Activated CD4-positive, alpha-beta T cell treated with anti-CD3 and anti-CD28 coated beads for 1 hour (primary cell): Measurements from ENCODE around the gene DPF3.
"Not testable (repeated sequence)": the region's sequence is repeated elsewhere in the genome, so short reads cannot be mapped to it uniquely, and the experiment has no call there.

Experiments
- DNase-seq: peaks from one replicate; pipeline ENCODE4 v3.0.0-alpha.2; 2020

DPF3 gene

DNA sequence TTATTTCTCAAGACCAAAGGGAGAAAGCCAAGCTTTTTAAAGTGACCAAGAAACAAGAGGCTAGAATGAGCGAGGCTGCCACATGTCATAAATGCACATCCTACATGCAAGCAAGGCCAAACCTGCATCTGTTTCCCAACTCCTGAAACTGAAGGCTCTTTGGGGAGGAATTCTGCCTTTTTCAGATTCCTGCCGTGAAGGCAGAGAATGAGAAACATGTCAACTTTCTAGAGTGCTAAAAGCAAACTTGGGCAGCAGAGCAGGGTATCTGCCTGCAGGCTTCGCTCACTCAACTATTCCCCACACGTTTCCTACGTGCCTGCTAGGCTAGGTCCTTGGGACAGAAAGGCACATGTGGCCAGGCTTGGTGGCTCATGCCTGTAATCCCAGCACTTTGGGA, 15.2 kb downstream of the DPF3 start:
- DNase-seq, result no peak

DNA sequence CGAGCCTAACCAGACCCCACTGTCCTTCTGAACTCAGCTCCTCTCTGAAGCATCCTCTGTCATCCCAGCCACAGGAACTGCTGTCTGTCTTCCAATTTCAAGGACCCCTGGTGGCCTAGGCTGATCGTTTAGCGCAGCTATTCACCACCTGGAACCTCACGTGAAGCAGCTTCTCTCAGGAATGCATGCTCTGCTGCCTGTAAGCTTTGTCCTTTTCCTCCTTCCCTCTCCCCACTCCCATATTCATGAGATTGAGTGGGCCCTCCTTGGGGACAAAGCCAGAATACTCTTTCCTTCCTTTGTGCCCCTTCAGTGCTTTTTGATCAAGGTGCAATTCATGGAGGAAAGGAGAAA, 17.2 kb downstream of the DPF3 start:
- DNase-seq, result no peak

DNA sequence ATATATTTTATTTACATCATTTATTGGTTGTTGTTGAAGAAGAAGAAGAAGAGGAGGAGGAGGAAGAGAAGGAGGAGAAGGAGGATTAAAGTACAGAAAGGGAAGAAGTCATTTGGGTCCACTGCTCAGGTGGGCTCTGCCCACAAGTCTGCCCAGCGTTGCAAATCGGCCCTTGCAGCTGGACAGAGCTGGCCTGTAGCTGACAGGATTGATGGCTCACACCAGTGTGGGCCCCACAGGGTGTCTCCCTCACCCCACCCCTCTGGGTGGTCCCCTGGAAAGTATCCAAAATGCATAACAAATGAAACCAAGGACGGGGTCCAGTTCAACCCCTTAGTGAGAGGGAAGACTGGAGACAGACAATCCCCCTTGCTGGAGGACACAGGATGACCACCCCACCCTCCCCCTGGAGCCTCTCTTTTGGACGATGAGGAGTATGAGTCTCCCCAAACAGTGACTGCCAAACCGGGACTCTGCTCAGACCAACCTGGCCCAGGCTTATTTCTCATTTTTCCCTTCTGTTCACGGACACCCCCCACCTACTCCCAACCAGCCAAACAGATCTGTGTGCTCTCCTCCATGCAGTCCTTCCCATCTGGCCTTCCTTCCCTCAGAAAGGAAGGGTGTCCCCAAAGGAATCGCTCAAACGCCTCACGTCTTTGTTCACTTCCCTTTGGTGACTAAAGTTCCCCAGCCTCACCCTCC, 17.7 kb downstream of the DPF3 start:
- DNase-seq, result no peak

DNA sequence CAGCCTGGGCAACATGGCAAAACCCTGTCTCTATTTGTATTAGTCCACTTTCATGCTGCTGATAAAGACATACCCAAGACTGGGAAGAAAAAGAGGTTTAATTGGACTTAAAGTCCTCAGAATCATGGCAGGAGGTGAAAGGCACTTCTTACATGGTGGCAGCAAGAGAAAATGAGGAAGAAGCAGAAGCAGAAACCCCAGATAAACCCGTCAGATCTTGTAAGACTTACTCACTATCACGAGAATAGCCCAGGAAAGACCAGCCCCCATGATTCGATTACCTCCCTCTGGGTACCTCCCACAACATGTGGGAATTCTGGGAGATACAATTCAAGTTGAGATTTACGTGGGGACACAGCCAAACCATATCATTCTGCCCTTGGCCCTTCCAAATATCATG, 23.0 kb downstream of the DPF3 start:
- not testable (repeated sequence) for DNase-seq

DNA sequence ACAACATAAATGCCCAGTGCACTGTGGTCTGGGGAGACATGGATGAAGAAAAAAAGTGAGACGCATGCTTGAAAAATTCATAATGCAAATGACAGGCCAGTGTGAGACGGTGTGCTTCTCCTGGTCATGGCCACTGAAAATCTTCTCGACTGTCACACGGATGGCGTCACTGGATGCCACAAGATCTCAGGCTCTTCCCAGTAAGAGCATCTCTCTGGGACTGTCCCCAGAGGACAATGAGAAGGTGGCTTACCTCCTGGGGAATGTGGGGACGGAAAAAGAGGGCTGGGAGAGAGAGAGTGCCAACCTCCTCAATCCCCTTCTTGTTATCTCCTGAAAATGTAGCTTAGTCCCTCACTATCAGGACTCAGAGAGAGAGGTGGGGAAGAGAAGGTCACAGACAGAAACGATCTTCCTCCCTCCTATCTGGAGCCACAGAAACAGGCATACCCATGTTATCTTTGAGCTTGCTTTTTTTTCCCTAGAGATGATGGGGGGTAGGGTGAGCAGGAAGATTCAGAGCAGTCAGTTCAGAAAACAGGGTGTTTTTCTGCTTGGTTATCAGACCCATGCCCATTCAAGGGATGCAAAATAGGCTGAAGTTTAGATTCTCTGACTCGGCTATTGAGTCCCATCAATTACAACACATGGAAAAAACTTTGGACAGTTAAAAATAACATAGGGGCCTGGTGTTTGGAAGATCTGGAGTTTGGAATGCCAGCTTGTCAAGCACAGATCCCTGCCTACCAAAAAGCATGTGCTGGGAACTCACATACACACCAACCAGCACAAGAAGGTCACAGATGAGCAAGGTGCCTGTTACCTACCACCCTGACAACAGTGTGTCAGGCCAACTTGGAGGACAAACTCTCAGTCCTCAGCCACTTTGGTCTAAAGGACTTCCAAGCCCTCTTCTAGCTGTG, 24.2 kb downstream of the DPF3 start:
- no peak for DNase-seq

DNA sequence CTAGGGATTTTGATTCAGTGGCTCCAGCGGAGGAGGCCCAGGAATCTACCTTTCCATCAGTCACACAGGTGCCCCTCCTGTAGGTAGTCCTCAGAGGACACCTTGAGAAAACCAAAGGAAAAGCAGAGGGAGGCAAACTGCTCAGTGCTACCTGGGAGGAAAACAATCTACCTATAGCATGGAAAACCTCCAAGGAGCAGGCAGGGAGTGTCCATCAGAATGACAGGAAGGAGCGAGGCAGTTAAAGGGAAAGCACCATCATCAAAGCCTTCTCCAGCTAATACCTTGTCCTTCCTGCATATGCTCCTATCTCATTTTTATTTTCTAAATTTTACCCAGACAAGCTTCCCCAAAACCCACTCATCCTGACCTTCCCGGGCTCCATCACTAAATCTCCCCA, 25.4 kb downstream of the DPF3 start:
- DNase-seq, result no peak

DNA sequence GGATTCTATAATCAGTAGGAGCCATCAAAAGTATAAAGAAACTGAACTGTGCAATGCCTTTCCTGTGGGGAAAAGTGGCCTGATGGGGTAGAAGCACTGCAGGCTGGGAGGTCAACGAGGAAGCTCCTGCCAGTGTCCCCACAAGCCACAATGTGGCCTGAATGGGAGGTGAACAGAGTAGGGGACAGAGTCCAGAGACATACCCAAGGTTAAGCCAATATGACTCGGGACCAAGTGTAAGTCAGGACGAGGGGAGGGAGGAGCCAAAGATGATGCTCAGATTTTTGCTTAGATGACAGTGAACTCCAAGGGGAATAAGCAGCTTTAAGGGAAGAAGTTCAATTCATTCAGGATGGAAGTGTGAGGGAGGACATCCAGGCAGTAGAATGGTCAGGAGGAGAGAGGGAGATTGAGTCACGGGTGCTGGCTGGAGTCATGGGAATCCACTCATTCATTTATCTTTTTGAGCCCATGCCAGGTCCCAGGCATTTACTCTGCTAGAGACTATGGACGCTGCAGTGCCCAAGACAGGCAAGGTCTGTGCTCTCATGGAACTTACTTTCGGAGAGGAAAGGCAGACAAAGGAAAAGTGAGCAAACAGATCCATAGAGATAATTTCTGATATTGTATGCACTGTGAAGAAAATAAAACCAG, 29.1 kb downstream of the DPF3 start:
- no peak for DNase-seq

DNA sequence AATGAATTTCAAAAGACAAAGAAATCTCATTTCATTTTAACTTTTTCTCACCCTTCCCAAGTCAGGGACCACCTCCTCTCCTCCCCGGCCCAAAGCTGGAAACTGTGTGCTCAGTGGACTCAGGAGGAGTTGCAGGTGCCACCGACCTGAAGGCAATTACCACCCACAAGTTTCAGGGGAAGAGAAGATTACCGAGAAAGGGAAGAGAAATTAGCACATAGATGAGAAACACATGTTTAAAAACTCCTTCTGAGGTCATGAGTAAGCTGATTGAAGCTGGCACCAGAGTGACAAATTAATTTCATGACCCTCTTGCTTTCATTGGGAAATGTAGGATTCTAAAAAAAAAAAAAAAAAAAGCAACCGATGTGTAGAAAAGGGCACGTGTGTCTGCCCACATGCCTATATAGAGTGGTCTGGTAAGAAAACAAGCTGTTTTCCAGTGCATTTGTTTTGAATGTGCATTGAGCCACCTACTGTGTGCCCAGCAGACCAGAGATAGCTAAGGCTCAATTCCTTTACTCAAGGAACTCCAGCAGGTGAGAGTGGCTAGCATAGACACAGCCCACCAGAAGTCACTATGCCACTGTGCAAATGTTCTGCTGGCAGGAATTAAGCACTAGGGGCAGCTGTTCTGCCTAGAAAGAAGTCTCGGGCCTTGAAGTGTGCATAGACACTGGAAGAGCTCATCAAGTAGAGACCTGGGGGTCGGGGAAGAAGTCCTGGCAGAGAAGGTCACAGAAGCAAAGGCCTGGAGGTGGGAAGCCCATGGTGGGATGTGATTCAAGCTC, 30.5 kb downstream of the DPF3 start:
- no peak for DNase-seq

DNA sequence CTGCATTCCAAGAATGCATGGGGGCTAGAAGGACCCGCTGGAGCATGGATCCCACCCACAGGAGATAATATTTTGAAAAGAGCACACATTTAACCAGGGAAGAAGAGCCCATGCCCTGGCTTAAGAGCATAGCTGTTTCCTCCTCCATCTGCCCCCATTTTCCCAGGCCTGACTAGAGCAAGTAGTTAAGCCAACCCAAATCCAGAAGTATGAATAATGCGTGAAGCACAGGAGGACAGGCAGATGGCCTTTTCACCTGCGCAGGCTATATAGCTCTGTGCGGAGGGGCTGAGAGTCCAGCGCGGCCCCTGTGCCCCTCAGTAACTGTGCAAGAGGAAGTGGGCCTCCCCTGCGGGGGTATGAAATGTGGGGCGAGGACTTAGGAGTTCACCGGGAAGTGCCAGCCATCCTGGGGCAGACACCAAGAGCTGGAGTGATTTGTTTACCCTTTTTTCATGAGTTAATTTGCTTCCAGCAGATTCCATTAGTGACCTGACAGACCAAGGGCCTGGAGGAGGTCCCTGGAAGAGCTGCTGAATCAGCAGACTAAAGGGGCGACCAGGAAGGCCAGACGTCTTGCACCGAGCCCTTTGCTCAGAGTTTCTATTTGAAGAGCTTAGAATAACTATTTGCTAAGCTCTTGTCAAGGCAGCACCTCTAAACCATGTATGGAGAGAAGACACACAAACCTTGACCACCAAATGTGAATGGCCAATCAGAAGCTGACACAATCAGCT, 37.2 kb downstream of the DPF3 start:
- no peak for DNase-seq

DNA sequence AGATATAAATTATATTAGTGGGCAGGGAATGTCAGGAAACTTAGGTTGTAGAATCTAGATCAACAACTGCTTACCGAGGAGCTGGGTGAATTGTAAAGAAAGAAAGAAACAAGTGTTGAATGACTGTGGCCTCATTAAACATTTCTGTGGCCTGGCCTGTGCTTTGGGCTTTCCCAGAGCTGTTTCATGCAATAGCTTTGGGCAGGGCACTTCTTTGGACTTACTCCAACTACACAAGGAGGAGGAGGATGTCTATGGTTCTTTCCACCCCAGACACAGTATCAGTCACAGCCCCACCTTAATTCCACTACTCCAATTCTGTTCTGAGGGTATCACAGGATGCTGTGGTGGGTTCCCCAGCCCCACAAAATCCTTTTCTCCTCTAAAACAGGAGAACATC, 38.0 kb downstream of the DPF3 start:
- no peak for DNase-seq

DNA sequence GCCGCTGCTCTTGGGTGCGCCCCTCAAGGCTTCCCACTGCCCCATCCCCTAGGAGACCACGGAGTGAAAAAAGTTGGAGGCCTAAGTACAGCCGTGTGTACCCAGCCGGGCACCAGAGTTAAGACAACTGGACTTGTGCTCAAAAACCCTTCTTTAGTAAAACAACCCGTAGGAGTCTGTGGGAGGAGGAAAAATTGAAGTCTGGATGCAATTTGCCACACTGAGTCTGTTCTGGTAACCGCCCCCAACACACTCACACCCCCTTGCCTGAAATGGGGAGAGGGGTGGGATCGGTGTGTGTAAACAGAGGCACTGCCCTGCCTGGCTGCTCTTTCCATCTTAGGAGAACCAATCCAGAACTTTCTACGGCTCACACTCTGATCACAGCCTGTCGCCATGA, 41.7 kb downstream of the DPF3 start:
- no peak for DNase-seq

DNA sequence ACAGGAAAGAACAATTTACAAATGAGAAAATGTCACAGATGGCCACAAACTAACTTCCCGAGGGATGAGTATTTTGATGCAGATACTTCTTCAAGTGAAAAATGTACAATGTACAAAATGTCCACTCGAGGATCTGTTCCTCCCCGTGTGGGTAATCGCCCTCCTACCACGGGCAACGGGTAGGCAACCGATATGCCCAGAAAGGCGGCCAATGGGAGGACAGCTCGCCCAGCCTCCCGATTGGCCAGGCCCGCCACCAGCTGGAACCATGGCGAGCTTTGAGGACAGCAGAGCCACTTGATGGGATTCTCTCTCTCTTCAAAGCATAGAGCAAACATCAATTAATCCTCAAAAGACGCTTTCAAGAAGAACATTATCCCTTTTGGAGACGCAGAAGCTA, 42.3 kb downstream of the DPF3 start:
- no peak for DNase-seq

DNA sequence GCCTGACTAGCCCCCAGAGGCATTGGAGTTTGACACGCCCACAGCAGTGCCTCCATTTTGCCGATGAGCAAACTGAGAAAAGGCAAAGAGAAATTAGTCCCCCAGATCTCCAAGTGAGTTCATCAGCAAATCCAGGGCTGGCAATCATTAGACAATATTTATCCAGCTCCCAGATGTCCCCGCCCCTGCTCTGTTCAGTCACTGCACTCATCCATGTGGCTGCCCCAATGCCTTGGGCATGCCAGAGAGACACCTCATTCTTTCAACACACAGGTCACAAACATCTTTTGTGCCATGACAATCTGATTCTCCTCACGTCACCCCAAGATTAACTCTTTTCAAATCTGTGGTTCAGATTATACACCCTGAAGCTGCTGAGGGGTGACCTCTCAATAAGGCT, 43.5 kb downstream of the DPF3 start:
- DNase-seq, result no peak

DNA sequence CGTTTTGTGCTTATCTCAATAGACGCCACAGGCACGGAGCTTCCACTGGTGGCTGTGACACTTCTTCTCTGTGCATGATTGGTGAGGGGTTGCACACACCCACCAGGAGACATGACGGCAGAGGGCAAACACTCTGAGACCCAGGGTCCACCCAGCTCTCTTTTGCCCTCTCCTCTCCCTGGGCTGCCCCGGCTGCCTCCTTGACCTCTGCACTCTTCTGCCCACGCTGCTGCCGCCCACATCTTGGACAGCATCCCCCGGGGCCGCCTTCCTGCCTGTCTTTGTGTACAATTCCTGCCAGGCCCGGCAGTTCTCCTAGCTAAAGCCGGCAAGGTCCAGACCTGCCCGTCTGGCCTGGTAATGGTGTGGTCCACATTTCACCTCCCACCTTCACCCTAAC, 44.7 kb downstream of the DPF3 start:
- DNase-seq, result no peak

DNA sequence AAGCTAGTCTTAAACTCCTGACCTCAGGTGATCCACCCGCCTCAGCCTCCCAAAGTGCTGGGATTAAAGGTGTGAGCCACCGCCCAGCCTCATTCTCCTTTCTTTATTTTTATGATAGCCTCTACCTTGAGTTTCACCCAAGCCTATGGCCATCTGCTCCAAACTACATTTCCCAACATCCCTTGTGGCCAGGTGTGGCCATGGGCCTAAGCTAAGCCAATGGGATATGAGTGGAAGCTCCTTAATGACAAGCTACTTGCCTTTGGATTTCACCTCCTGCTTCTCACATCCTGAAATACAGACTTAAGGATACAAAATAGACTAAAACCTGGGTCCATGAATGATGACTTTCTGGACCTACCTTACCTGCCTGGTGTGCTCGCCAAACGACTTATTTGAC, 46.2 kb downstream of the DPF3 start:
- no peak for DNase-seq

DNA sequence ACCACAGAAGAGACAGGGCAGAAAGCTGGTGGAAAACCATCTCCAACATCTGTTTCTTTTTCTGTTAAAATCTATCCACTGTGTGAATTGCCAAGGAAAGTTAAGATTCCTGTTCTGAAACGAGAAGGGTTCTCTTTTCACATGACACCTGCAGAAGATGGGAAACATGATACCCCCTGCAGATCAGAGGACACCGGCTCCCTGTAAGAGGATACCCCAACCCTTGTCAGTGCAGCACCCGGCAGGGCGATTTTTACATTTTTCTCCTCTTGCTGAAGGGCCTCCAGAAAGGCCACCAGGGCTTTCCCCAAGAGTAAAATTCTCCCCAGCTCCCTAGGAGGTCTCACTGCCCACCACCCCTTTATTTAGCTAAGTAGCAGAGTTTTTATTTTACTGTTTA, 48.2 kb downstream of the DPF3 start:
- DNase-seq, result no peak

DNA sequence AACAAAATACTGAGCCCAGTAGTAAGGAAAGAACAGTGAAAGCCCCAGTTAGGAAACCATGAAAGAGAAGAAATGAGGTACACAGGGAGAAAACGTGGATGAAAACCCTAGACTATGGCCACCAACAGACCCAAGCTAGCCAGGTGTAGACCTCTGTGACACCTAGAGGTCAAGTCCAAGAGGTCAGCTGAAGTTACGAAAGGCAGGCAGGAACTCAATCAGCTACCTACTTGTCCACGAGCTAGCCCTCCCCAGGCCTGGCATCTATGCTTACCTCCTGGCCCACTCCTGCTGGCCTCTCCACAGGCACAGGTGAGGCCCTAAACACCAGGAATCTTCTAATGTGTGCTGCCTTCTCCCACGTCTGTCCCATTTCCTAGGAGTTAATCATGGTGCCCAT, 48.7 kb downstream of the DPF3 start:
- no peak for DNase-seq

DNA sequence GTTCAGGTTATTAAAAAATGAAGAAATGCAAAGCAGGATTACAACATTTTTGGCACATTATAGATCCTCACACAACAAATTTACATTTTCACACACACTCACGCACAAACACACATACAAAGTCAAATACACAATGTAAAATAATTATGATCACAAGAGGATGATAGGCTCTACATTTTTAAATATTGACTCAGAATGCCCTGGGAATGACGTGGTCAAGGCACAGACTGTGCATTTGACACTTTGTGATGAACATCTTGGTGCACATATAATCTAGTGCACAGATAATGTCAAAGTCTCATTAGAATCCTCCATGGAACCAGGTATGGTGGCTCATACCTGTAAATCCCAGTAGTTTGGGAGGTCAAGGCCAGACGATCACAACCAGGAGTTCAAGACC, 49.4 kb downstream of the DPF3 start:
- no peak for DNase-seq

DNA sequence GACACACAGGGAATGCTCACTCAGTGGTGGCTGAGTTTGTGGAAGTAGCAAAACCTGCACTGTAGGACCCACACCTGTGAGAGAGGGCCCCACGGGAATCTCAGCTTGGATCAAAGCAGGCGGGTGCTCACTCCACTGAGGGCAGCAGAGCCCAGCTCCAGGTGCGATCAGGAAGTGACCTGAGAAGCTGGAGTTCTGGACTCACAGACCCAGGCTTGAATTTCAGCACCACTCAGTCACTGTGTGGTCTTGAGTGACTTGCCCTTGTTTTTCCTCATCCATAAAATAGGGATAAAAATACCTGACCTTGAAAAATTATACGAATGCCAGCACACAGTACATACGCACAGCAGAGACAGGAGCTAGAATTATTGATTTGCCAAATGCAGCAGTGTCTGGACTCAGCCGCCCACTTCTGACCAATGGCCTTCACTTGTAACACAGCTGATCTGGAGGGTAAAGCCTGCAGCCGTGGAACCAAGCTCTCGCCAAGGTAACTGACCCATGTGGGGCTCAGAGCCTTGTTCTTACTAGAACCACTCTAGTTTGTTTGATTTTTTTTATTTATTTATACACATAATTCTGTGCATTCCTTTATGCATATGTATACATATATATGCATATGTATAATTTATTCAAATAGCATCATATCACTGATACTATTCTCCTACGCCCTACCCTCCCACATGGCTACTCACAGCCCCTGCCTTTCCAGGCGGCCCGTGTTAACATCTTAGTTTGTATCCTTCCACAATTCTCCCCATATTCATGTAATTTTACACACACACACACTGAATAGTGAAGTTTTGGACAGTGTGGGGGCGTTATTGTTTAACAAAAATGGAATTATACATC, 53.9 kb downstream of the DPF3 start:
- DNase-seq, result no peak

DNA sequence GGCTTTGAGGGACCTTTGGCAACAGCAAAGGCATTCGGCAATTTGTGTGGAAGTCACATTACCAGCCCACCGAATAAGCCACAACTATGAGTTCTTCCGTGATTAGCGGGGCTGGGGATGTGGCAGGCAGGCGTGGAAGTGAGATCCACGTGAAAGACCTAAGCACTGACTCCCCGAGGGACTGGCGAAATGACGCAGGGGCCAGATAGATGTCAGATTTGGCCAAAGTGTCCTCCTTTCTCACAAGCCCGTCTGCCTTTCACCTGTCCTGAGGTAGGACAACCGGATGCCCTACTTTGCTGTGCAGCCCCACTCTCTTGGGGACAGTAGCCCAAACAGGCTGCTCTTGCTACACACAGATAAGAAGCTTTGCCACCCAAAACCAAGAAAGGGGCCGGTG, 54.5 kb downstream of the DPF3 start:
- no peak for DNase-seq

DNA sequence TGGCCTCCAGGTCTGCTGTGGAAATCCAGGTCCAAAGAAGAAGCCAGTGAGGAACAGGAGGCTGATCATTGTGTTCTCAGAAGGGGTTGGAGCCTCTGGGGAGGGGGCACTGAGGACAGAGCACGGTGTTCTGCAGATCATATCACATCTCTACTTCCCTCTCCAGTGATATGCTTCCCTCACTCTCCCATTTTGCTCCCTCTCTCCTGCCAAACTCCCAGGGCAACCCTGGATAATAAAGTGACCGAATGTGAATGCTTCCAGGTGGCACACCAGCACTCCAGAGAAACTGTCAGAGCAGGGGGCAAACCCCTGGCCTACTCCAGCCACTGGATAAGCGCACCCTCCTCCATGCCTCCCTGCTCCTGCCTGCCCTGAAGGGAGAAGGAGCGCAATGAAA, 57.8 kb downstream of the DPF3 start:
- DNase-seq, result no peak

DNA sequence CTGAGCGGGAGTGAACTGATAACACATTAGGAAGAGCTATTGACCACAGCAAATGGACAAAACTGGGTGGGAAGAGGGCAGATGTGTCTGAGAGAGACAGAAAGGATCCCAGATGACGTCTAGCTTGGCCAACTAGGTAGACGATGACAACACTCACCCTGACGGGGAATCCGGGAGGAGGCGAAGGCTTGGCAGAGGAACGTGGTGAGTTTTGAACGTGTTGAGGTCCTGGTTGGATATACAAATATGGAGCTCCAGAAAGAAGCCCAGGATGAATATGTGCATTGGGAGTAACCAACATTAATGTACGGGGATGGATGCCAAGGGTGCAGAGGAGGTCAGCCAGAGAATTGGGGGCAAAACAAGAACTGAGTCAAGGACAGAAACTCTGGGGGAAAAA, 60.7 kb downstream of the DPF3 start:
- DNase-seq, result no peak
